GM21576 (cell line): ENCODE measurements around the gene RAB6B.

Experiments
- ATAC-seq: cut with Tn5 transposase; IDR thresholded peaks from one replicate; pipeline ENCODE4 v1.9.1; 2021; ENCODE audit warnings: mild to moderate bottlenecking, moderate library complexity; ENCODE audit not compliant: unreplicated experiment

RAB6B gene

DNA sequence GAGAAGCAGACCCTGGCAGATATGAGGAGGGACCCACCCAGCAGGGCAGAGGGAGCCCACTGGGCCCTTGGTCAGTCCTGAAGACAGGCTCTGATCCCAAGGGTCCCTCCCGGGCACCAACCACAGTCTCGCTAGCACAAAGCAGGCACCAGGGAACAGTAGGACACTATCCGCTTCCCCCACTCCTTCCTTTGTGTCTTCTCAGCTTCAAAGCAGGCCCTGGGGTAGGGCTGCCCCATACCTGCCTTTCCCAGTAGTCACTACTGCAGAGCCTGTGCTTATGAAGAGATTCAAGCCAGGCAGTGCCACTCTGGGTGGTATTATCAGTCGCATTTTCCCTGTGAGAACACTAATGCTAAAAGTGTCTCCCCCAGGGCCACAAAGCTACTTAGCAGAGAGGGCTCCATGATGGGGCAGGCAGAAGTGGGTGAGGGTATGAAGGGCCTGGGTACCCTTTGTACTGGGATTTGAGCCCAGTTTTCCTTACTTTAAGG lies 57.3 kb downstream of the RAB6B start:
- ATAC-seq: no peak

DNA sequence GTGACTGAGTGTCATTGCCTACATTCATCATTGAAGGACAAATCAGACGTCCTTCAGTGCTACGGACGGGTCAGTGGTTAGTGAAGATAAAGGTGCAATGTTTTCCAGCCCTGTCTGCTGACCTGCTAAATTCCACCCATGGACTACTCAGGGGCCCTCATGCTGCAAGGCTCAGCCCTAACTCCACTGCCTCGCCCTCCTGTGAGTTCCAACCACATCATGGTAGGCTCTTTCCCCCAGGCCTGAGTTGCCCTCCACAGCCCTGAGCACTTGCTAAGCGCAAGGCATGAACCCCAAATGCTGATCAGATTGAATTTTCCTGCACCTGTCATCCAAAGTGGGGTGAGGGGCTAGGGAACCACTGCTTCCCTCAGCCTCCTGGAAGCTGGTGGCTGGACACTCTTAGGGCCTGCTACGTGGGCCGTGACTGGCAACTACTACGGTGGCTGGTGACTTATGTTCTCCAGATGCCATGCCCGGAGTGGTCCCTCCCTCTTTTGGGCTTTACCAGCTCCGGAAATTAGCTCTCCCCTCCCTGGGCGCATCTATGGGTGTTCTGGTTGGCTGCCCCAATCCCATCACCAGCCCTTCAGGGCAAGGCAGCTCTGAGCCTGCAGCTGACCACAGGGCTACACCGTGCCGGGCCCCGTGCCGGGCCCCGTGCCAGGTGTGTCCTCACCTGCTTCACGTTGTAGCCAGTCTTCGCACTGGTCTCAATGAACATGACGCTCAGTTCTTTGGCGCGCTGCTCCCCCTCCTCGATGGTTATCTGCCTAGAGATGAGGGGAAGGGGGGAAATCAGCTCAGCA lies 58.0 kb downstream of the RAB6B start:
- no peak for ATAC-seq

DNA sequence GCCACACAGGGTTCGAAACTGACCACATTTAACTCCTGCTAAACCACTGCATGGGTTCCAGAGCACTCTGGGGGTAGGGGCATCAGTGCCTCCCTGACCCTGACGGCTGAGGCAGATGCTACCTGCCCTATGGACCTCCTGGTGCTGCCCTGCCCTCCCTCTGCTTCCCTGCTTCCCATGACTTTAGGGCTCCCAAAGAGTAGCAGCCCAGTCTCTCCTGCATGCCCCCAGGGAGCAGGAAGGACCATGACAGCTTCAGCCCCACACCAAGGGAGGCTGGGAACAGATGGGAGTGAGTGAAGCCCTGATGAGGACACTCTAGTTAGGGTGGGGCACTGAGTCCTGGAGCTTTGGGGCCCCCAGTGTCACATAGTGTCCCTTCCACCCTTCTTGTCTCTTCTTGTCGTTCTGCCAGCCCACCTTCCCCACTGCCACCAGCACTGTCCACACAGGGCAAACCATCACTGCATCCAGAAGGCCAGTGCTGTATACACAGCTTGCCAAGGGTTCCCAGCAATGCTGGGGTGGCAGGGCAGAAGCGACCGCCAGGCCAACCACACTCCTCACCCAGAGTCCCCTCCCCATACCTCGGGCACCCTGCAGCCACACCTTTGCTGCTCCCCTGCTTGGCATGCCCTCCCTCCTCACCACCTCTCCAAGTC lies 59.1 kb downstream of the RAB6B start:
- ATAC-seq: no peak

DNA sequence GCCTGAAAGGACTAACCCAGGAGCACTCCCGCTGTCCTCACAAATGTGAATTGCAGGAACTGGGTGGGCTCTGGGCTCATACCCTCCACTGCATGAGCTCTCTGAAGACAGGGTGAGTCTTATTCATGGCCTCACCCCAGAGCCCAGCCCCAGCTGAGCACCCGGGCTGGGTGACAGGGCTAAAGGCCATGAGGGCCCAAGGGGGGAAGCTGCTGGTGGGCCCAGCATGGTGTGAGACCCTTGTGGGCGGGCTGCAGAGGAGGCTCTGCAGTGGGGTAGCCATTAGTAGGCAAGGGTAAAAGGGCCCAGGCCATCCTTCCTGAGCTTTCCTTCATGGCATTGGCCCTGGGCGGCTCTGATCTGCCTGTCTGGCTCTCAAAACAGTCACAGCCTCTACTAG lies 59.7 kb downstream of the RAB6B start:
- no peak for ATAC-seq

DNA sequence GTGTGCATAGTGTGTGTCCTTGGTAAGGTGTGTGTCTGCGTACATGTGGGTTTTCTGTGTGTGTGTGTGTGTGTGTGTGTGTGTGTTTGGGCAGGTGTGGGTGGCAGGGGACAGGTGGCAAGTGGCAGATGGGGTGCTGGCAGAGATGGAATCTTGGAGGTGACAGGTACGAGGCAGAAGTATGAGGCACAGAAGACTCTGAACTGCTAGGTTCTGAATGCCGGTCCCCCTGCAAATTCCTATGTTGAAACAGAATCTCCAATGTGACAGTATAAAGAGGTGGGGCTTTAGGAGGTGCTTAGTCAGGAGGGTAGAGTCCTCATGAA lies 60.3 kb downstream of the RAB6B start:
- no peak for ATAC-seq

DNA sequence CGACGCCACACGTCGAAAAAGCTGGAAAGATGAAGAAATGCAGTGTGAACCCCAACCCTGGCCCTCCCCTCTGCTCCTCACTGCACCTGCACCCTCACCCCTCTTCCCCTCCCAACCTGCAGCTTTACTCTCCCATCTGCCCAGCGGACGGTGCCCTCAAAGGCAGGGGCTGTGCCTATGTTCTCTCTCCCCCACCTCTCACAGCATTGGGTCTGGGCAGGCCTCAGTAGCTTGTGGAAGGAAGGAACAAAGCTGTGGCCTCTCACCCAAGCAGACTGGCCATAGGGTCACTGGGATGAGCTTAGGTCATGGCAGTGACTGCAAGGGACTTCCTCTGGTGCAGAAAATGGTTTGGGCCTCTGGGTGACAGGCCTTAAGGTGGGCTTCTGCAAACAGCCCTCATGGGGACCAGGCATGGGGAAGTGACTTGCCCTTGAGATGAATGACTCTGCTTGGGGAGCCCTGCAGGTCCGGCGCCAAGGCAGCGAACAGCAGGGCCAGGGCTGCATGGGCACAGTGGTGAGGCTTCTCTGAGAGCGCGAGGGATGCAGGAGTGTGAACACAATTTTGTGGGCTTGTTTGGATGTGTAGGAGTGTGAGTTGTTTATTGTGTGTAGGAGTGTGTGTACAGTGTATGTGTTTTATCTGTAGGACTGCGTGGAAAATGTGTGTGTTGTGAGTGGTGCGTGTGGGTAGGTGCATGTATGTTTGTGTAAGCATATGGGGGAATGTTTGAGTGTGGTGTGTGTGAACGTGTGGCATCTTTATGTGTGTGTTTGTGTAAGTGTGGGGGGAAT lies 60.9 kb downstream of the RAB6B start:
- ATAC-seq: no peak

DNA sequence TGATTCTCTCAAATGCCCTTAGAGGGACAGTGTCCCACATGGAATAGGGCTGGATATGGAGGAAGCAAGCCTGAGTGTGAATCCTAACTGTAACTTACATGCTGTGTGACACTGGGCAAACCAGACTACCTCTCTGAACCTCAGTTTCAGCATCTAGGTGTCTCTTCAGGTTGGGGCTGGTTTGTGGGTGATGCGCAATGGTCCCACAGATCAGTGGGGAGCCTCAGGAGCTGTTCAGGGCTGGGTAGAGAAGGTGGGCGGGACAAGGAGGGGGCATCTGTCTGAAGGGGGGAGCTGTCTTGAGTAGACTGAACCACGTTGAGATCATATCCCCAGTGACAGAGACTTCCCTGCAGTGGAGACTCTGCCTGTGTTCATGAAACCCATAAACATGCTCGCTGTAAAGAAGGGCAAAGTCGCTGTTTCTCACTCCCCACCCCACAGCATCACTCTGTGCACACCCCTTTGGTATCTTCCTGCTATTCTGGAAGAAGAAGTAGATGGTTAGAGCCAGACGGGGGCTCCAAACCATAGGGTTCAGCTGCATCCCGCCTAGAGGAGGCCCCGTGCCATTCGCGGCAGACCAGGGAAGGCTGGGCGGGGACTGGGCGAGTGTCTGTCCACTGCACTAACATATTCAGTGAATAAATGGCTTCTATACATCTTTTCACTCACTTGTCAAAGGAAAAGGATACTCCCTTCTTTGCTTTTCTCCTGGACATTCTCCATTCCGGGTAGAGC lies 61.6 kb downstream of the RAB6B start:
- ATAC-seq: no peak

DNA sequence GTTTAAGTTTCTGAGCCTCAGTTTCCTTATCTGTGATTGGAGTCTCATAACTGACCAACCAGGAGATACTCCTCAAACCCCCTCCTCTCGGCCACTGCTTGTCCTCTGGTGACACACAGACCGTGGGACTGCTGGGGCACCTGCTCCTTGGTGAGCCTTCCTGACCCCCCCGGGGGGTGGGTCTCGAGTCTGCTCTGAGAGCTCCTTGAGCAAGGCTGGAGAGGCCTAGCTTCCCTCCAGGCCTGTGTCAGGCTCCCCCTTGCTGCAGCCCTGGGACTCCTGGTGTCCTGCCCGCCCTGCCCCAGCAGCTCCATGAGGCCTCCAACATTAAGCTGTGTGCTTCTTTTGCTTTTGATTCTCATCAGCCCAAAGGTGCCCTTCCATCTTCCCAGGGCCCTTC lies 62.4 kb downstream of the RAB6B start:
- ATAC-seq: no peak

DNA sequence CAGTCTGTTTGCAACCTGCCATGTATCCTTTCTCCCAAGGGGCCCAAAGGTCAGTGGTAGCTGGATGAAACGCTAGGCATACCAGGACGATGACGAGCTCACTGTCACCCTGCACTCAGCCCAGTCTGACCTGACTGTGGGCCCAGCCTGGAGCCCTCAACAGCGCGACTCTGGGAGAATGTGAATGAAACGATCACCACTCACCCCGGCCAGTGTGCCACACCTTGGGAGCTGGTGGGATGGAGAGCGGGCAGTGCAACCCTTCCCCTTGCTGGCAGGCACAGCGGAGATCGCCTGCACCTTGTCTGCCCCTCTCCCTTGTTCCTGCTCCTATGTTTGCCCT lies 62.9 kb downstream of the RAB6B start:
- no peak for ATAC-seq

DNA sequence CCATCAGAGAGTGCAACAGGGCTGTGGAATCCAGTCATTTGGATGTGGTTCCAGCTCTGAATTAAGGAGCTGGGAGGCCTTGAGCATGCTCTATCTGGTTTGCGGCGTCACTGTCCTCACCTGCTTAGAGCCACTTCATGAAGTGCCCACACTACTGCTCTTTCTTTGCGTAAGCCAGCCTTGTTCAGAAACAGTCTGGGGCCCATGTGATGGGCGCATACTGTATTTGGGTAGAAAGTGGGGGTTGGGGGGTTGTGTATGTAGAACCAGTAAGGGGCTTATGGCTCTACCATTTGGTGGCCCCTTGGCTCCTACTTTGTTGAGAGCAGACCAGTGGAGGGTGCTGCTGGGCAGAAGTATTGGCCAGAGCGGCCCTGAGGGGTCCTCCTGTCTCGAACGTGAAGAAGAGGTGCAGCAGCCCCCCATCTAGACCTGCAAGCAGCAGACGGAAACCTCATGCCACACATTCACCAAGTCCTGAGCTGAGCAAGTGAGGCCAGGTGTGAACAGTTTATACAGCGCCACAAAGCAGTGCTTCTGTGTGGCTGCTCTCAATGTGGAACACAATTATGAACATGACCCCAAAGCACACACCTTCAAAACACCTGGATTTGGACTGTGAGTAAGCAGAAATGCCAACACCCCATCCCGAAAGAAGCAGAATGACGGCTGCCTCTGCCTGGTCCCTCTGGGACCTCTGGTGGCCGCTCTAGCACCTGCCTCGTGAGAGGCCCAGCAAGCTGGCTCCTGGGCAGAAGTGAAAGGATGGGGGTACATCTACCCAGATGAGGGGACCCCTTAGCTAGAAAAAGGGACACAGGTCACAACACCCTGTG lies 63.5 kb downstream of the RAB6B start:
- ATAC-seq: no peak

DNA sequence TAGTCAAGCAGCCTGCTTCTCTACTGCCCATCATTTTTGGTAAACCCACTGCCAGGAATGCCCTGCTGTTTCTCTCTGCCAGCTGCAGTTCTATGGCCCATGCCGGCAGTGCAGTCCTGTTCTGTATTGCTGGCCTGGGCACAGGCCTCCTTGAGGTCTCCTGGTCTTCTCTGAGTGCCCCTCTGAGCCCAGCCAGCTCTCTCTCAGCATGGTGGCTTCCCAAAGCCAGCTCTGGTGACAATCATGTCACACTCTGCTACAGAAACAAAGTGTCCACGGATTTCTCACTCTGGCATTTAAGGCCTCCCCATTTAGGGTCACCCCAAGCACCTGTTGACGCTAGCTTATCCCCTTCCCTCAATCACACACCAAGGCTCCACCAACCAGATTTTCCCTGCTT lies 65.6 kb downstream of the RAB6B start:
- no peak for ATAC-seq

DNA sequence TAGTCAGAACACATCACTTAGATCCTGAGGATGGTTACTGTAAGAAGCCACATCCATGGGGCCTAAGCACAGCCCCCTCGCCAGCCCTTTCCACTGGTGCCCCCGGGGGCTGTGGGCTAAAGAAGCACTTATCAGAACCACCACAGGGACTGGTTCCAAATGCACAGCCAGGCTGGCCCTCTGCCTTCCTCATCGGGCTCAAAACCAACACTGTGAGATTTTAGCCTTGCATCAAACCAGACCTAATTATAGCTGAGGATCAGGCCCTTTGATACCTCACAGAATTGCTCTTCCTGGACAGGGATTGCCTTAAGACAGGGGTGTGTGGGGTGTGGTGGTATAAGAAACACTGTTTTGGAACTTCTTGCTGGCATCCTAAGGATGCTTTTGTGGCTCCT lies 66.4 kb downstream of the RAB6B start:
- no peak for ATAC-seq

DNA sequence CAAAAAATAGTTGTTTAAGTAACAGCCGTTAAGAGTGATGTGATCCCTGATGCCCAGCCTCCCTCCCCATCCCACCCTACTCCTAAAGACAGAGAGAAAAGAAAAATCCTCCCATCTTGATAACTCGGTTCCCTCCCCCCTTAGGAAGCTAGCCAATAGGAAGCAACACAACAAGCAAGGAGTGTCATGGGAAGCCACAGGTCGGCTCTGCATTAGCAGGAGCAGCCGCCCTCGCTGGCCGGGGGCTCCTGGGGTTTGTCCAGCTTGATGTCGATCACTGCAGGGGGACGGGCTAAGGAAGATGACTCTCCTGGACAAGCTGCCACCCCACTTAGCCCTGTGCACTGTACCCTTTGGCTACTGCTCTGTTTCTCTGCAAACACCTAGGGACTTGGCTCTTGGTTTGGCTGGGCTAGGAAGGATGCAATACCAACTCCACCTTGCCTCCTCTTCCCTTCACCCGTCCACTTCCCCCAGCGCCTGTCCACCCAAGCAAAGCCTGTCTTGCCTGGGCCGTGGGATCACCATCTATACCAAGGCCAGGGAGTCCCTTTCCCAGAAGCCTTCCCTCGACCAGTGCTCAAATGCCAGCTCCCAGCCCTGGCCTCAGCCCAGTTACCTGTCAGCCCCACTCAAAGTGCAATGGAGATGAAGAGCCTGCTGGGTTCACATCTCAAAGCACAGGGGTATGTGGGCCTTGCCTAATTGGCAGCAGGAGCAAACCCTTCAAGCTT lies 66.9 kb downstream of the RAB6B start:
- ATAC-seq: no peak

DNA sequence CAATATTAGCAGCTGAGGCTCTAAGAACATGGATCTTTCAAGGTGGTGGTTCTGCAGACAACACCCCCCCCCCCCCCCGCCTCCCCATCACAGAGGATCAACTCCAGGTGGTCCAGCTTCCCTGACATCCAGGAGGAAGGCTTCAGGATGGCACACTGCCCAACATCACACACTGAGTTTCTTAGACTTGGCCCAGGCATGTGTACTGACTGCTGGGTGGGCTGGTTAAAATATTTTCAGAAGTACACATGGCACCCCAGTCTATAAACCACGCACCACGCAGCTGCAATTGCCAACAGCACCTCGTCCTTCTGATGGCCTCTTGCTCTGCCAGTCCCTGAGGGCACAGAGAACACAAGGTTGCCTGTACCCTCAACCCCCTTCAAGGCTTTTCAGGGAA lies 68.0 kb downstream of the RAB6B start:
- no peak for ATAC-seq

DNA sequence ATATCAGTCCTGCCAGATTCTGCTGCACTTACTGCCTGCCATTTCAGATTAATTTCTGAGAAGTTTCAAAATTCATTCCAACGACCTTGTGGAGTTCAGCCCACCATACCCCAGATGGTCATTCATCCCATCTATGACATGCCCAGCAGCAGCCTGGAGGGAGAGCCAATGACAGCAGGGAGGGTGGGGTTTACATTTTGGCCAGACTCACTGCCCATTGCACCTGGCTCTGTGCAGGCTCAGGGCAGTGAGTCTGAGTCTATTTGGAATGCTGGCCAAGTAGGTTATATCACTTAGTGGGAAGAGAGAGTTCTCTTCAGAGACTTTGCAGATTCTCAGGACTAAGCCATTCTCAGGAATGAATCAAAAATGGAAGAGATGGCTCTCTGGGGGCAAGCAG lies 68.5 kb downstream of the RAB6B start:
- no peak for ATAC-seq

DNA sequence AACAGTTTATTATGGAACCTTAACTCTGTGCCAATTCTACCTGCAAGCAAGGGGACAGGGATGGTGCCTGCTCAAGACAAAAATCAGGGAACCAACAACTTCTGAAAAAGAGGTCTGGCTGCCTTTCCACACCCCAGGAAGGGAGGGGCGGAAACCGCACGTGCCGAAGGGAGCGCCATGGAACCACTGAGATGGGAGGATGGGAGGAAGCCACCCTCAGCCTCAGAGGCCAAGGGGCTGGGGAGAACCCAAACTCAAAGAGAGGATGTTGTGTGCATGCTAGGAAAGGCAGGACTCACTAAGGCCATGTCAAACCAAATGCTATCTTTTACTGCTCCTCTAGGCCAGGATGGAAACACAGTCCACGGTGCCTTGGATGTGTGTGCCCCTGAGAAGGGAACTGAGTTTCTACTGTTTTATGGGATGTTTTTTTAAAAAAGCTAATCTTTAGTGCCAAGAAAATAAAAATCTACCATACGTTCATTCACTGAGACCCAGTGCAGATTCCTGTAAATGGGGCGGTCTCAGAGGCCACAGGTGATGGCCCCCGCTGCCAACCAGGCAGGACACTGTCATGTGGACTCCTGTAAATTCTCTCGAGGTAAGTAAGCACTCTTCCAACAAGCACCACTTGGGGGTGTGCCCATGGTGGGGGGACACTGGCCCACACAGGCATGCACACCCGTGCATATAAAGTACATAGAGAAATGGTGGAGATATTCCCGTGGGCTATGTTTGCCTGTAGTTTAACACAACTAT lies 69.5 kb downstream of the RAB6B start:
- no peak for ATAC-seq

DNA sequence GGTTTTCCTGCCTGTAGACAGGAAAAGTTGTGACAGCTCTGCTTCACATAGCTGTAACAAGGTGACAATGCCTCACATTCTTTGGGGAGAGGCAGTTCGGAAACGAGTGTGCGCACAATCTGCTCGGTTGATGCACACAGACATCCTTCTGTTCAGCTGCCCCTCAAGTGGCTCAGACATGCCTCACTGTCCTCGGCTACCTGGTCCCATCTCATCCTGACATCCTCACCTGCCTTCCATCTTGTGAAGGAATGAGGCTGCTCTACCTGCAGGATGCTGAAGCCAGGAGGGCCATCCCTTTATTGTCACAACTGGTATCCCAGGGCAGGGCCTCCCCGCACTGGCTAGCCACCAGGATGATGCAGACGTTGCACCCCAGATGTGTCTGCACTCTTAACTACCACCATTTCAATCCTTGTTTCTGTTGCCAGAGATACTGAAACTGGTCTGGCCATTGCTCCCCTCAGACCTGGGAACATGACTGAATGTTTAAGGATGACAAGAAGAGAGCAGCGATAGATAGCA lies 70.7 kb downstream of the RAB6B start:
- no peak for ATAC-seq

DNA sequence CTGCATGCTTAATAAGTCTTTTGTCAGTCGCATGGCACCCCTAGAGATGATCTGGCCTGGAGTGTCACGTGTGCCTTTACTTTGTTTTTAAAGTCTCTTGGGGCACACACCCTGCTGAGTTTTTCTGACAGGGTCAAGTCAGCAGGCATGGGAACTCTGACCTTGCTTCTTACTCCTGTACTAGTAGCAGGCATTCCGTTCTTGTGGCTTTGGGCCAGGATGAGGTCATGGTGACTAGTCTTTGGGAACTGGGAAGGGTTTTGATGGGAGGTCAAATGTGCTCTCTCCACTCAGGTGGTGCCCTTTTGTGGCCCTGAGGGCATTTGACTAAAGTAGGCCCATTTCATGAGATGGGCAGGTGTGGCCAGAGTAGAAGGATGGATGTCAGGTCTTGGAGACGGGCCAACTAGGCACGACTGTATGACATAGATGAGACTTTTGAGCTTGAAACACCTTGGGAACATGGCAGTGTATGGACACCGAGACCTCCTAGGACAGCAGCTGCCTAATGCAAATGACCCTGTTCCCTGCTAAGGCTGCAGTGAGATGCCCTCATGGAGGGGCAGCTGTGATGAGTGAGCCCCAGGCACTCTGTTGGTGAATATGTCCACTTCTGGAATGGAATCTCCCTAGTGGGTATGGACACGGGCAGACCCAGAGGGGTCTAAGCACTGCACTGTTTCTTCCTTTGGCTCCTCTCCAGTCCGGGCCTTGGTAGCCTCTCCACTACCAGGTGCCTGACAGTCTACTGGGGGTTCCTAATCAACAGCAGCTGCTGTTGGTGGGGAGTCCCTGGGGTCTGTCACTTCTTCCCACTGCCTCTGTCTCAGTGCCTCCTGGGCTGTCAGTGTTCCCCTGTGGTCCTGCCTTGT lies 73.7 kb downstream of the RAB6B start:
- ATAC-seq: no peak
